Stimulated activated CD8-positive, alpha-beta memory T cell treated with anti-CD3 and anti-CD28 coated beads, Interleukin-4, amount 100 ng/mL, for 1 hour (primary cell): ENCODE data around the gene TRERF1.

Experiments used
- DNase-seq, 2 donors: peaks; one replicate each; pipeline ENCODE4 v3.0.0-alpha.2; 2020; ENCODE audit warnings: low read depth in 2 of 2, low spot score in 1 of 2

Gene TRERF1

GRCh38 chr6:42257063-42257462 lies 194.7 kb downstream of the TRERF1 start:
- DNase-seq, result no peak

DNA sequence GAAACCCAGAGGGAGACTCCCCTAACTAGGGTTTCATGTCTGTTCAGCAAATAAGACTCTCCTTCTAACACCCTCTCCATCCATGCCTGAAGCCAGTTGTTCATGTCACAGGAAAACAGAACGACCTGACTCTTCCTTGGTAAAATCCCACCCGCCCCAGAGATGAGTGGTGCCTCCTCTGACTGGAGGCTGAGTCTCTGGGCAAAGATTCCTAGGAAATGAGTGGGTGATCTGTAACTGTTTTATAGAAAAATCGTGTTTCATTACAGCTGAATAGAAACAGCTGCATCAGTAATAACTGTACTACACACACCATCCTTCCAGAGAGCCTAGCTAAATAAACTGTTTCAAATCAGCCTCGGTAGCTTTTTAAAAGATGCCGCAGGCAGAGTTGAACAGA lies 196.7 kb downstream of the TRERF1 start:
- DNase-seq, result no peak

DNA sequence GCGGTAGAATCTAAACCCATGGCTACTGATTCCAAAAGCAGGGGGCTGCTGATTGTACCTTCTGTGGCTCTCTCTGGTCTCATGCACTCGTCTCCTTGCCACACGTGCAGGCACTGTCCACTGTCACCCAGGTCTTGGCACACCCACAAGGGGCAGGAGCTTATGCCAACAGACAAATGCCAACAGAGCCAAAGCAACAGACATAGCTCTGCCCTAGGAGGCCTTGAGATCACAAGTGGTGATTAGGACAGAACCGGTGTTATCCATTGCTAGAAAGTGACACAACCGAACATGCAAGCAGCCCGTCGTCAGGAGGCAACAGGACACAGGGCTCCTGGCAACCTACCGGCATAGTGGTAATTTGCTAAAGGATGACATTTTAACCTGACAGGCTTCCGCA lies 197.2 kb downstream of the TRERF1 start:
- DNase-seq, result no peak

- DNase-seq, result no peak
Measured at GRCh38 chr6:42251911-42252637, 199.7 kb downstream of the TRERF1 start.

GRCh38 chr6:42251500-42251899 lies 200.2 kb downstream of the TRERF1 start:
- no peak for DNase-seq

DNA sequence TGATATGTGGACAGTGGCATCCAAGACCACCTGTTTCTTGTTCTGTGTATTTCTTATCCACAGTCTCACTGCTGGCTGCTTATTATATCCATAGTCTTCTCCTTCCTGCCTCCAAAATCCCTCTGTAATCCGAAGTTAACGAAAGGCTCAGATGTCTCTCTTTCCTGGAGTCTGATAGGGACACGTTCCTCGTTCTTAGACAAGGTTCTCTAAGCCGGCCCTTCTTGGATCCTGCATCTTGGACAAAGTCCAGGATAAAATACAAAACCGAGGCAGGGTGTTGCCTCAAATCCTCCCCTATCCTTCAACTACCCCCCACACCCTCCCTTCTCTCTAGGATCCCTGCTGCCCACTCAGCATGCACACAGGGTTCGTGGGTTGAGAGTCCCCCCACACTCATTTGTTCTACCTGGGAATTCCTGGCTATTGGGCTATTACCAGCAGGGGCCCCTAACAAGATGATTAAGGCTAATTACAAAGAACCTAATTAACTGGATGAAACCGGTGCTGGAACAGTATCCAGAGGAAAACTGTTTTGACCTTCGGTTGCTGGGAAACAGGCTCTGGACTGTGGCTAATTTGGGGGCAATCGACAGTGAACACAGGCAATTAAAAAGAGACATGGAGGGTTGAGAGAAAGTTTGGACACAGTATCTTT lies 201.3 kb downstream of the TRERF1 start:
- no peak for DNase-seq

DNA sequence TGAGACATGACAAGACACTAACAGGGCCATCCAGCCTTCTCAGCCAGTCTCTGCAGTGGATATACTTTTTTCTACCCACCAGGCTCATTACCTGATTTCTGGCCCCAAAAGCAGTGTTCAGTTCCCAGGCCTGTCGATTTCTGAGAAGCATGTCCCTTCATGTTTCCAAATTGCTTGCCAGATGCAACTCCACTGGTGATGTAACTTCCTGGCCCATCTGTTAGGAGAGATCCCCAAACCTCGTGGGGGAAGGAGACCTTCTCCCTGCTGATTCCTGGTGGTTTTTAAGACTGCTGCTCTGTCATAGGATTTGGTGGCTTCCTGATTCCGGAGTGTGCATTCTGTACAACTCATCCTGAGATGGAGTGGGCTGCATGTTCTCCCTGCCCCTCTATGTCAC lies 202.4 kb downstream of the TRERF1 start:
- DNase-seq, result no peak

DNA sequence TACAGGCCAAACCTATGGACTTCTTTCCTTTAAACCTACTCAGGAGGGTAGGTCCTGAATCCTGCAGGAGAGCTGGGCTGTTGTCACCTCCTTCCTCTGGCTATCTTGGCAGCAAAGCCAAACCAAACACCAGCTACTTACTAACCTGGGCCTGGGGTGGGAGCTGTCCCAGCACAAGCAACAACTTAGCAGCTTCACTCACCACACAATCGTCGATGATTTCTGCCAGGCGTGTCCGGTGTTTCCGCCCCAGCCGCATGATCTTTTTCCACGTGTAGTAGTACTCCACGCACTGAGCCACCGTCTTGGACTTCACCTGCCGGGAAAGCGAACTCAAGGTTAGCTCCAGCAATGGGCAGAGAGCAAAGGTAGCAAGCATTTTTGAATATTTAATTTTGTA lies 208.7 kb downstream of the TRERF1 start:
- DNase-seq, result no peak

GRCh38 chr6:42241915-42242314 lies 209.8 kb downstream of the TRERF1 start:
- no peak for DNase-seq

- DNase-seq, result no peak
Measured at GRCh38 chr6:42239736-42240375, 211.9 kb downstream of the TRERF1 start.

DNA sequence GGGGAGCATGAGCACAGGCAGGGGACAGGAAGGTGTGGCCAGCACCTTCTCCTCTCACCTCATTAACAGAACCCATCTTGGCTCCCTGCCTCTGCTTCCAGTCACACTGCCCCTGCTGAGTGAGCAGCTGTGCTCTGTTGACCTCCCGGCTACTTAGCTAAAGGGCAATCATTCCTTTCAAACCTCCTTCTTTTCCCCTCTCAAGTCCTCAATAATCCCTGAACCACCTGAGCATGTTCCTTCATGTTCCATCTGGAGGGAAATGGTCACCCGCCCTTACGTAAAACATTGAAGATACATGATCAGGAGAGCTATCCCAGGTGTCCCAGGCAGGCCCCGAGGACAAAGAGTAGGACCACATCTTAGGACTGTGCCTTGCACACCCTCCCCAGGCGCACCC lies 212.4 kb downstream of the TRERF1 start:
- no peak for DNase-seq

GRCh38 chr6:42237857-42238256 lies 213.9 kb downstream of the TRERF1 start:
- no peak for DNase-seq

DNA sequence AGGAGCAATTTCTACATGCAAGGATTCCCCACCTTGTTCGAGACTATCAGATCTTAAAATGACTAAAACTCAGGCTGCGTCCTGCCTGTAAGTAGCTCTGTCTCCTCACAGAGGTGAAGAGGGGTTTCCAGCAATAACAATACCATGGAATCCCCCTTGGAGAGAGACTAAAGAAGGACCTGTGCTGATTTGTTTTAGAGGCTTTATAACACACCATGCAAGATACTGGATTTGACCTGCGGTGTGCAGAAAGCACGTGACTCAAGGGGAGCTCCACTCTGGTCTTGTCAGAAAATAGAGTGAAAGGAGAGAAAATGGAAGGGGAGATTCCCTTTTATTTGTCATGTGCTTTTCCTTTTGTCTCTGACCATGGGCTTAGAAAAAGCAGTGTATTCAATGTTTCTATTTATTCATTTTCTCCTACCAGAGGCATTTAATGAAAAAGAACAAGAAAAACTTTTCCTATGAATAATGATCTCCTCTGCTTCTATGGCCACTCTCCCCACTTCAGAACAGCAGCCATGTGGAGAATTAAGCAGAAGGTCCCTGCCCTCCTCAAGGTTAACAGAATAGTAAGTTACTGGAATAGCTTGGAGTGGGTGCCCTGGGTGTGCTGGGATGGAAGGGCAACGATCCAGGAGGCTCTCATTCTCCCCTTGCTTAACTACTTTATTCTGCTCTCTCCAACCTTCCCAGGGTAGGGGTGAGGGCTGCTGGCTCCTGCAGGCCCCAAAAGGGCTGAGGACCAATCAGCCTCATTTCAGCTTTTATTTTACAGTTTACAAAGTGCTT lies 214.8 kb downstream of the TRERF1 start:
- DNase-seq, result no peak

DNA sequence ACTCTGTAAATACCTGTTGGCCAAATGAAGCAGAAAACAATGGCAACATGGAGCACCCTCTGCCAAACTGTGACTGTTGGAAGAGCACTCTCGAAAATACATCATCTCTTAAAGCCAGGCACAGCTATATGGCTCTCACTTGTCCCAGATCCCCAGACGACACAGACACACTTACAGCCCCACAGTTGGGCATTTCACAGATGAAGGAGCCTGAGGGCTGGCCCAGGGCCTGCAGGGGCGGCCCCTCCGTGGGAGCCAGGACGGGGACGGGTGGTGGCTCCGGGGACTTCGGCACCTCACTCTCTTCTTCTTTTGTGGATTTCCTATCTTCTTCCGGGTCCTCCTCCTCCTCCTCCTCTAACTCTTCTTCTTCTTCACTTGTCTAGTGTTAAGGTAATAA lies 215.7 kb downstream of the TRERF1 start:
- no peak for DNase-seq

DNA sequence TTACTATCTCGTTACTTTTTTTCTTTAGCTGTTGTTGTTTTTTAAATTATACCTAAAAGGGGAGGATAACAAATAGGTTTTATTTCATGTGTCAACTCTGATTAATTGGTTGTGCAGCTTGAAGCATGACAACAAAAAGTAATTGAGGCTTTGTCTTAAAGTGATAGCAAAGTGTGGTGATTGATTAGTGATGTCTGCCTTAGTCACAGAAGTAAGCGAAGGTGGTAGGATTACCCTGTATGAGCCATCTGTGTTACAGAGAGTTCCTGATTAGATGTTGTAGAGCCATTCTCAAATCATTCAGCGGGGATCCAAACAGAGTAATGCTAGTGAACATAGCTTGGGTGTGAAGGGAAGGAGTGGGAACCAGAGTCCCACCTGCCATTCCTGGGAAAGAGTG lies 219.7 kb downstream of the TRERF1 start:
- DNase-seq, result no peak

- no peak for DNase-seq
Measured at GRCh38 chr6:42230345-42231321, 221.1 kb downstream of the TRERF1 start.

DNA sequence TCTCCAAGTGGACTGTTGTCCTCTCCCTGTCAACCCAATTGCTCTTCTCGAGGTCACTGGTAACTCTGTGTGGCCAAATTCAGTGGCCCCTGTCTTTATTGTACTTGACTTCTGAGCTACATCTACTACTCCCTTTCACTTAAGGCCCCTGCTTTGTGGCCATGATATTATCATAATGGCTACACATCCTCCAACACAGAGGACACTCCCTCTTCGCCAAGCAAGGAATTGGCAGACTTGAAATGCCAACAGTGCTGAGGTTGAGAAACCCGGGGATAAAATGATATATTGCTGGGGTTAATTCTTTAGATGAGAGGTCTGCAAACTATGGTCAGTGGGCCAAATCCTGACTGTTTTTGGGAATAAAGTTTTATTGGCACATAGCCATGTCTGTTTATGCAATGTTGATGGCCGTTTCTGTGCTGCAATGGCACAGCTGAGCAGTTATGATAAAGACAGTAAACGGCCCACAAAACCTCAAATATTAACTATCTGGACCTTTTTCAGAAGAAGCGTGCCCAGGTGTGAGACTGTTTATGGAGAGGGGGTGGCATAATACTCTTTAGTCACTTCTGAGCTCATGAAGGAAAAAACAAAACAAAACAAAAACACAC lies 222.1 kb downstream of the TRERF1 start:
- no peak for DNase-seq

DNA sequence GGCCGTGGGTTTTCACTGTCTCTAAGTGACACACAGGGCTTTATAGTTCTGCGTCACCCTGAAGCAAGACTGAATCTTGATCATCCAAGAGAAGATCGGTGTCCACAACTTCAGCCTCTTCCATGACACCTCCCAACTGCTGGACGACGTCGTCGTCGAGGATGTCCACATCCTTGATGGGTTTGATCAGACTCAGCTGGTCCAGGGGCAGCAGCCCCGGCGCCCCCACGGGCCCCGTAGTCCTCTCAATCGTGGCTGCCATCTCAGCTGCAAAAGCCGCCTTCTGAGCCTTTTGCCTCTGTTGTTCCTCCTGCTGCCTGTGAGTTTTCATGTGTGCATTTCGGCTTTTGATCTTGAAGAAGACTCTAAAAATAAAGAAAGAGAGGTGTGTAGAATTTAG lies 223.4 kb downstream of the TRERF1 start:
- no peak for DNase-seq

DNA sequence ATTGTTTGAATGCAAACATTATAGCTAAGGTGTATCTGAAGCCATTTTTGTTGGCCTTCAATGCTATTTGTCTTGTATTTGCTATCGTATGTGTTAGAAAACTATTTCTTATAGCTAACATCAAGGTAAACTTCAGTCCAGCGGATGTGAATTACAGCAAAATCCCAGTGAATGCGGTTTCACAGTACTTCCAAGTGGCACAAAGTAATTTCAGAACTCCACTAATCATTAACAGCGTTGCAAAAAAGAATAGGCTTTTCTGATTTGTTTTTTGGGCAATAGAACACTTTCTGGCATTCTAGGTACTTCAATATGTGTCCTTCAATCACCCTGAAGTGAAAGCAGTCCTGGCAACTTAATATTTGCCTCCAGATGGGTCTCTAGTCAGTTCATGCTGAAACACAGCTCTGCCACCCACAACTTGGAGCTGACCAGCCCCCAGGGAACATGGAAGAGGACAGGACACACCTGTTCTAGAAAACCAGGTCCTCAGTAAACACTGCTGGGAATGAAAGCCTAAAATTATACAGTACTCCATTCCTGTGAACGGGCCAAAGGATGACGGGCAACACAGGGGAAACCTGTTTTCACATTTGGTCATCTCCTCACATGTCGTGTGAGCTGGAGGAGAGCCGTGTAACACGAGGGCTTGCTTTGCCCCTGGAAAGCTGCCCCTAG lies 224.4 kb downstream of the TRERF1 start:
- no peak for DNase-seq
